HCT116 (cell line): ENCODE data around the gene NDUFA8.

ENCODE experiments used
- CTCF ChIP-seq, 3 experiments: fragments of 200-600 bp in 1 of 3; sonication (generic) in 1 of 3; IDR thresholded peaks in 2 of 3; conservative IDR thresholded peaks in 1 of 3; 2 replicates each; pipeline ENCODE4 v1.5.1; 2012 to 2017; ENCODE audit warnings: low read depth in 2 of 3, low read length in 2 of 3, antibody characterized with exemption in 1 of 3, borderline replicate concordance in 1 of 3, control low read depth in 1 of 3, mild to moderate bottlenecking in 1 of 3, mixed read lengths in 1 of 3, mixed run types in 1 of 3, moderate library complexity in 1 of 3; ENCODE audit not compliant: insufficient read depth in 1 of 3
- POLR2A ChIP-seq: IDR thresholded peaks from 2 replicates; pipeline ENCODE4 v1.7.0; 2011; ENCODE audit warnings: borderline replicate concordance; ENCODE audit not compliant: insufficient read depth, insufficient read length; ENCODE audit errors: extremely low read depth
- POLR2AphosphoS5 ChIP-seq: IDR thresholded peaks from 2 replicates; pipeline ENCODE4 v1.6.1; 2011; ENCODE audit warnings: mild to moderate bottlenecking, low read depth, low read length, moderate library complexity
- ZNF274 ChIP-seq: fragments of 200-500 bp; sonication (Bioruptor generic); IDR thresholded peaks from 2 replicates; pipeline ENCODE4 v1.6.1; 2014; ENCODE audit warnings: mild to moderate bottlenecking, low read depth, low read length, inconsistent platforms

GRCh38 chr9:122202111-122202510, 42.5 kb upstream of the NDUFA8 start:
- TF ChIP-seq ZNF274 (no peak), CTCF (IDR thresholded peaks at IDR 0.05 in 2 of 3, conservative IDR thresholded peaks at IDR 0.05 in 1 of 3; ENCODE audit: borderline replicate concordance in 1 of 3, insufficient read depth in 1 of 3, low read depth in 2 of 3, low read length in 2 of 3) (no peak), POLR2AphosphoS5 (no peak), POLR2A (no peak)
